Left ventricle myocardium inferior (tissue), 1 donor: ENCODE results near the gene SOCS2. TPM values are rescaled to one million over a fixed set of nuclear protein-coding genes. Genes with fewer than 3 reads are reported as not detected.
A peak's percentile ranks its signal among the peaks of the same experiment; 100 is the strongest.

Source experiments
- DNase-seq: peaks from one replicate; pipeline ENCODE4 v3.0.0-alpha.2; 2020
- H3K27ac ChIP-seq: fragments of 200-600 bp; replicated peaks from 2 replicates; pipeline ENCODE4 v1.8.0; 2021
- H3K27me3 ChIP-seq: fragments of 200-600 bp; 2 replicates; pipeline ENCODE4 v1.8.0; 2021; ENCODE audit warnings: low read depth
- H3K36me3 ChIP-seq: fragments of 200-600 bp; 2 replicates; pipeline ENCODE4 v1.8.0; 2021
- H3K4me1 ChIP-seq: fragments of 200-600 bp; 2 replicates; pipeline ENCODE4 v1.8.0; 2021
- H3K4me3 ChIP-seq: fragments of 200-600 bp; 2 replicates; pipeline ENCODE4 v1.8.0; 2021; ENCODE audit warnings: mild to moderate bottlenecking, moderate library complexity
- H3K9me3 ChIP-seq: fragments of 200-600 bp; replicated peaks from 2 replicates; pipeline ENCODE4 v1.8.0; 2021
- intact Hi-C: fragments of 100-400 bp; cut with micrococcal nuclease; formaldehyde crosslinking; loops from one replicate; pipeline ENCODE4 v1.11.0; 2022
- long read RNA-seq: library from polyadenylated mRNA; unstranded; transcript quantifications from one replicate; pipeline ENCODE4 v2.0.0, GENCODE V29; 2021
- total RNA-seq: library from RNA; stranded (reverse); fragmentation: NEBNext Ultra II Directional; extraction: Animal tissue kit (Norgen Biotek cat#: 25700); gene quantifications from one replicate; pipeline ENCODE4 v1.2.1, GENCODE V29; 2021
- TF ChIP-seq, protein P1 (sequence below): fragments of 200-600 bp; IDR thresholded peaks from 2 replicates; pipeline ENCODE4 v1.8.0; 2021; ENCODE audit warnings: antibody characterized with exemption, mild to moderate bottlenecking, borderline replicate concordance
- donor health status: DM: no; HTN: yes; CAD: no; lungs with severe emphysema.

Gene SOCS2
- total RNA-seq, result 16.6 TPM
- long read RNA-seq, transcript SOCS2-206 (3 exons, 2,391 nt), result major isoform, 5 of 19 reads
- long read RNA-seq, partial matches to known transcripts, result 0 of 19 reads
- long read RNA-seq, other reads (novel, unspliced or antisense), result 8 of 19 reads

- Histone ChIP-seq H3K27ac (peak within 1 kb of the TSS; percentile 97), H3K36me3 (peaks cover 7% of the 10 kb centered on the region), H3K4me3 (peak within 1 kb of the TSS; percentile 87), H3K4me1 (peaks cover 72% of the 10 kb centered on the region), H3K27me3 (no peaks in the 10 kb centered on the region), H3K9me3 (no peaks in the 10 kb centered on the region)
- DNase-seq, result peak; percentile 38
- TF ChIP-seq, protein P1, sequence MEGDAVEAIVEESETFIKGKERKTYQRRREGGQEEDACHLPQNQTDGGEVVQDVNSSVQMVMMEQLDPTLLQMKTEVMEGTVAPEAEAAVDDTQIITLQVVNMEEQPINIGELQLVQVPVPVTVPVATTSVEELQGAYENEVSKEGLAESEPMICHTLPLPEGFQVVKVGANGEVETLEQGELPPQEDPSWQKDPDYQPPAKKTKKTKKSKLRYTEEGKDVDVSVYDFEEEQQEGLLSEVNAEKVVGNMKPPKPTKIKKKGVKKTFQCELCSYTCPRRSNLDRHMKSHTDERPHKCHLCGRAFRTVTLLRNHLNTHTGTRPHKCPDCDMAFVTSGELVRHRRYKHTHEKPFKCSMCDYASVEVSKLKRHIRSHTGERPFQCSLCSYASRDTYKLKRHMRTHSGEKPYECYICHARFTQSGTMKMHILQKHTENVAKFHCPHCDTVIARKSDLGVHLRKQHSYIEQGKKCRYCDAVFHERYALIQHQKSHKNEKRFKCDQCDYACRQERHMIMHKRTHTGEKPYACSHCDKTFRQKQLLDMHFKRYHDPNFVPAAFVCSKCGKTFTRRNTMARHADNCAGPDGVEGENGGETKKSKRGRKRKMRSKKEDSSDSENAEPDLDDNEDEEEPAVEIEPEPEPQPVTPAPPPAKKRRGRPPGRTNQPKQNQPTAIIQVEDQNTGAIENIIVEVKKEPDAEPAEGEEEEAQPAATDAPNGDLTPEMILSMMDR, result no peak
- intact Hi-C loops, result loop anchor here (2.0 to 5.0 kb wide), 2 partner anchors 21 to 170 kb away; no protein-coding TSS in a partner anchor
Observed at GRCh38 chr12:93571925-93572711, at the start of gene SOCS2. SOCS2 (plus strand) TSS chr12:93572675; CDS start chr12:93572898, 223 bp downstream.

DNA sequence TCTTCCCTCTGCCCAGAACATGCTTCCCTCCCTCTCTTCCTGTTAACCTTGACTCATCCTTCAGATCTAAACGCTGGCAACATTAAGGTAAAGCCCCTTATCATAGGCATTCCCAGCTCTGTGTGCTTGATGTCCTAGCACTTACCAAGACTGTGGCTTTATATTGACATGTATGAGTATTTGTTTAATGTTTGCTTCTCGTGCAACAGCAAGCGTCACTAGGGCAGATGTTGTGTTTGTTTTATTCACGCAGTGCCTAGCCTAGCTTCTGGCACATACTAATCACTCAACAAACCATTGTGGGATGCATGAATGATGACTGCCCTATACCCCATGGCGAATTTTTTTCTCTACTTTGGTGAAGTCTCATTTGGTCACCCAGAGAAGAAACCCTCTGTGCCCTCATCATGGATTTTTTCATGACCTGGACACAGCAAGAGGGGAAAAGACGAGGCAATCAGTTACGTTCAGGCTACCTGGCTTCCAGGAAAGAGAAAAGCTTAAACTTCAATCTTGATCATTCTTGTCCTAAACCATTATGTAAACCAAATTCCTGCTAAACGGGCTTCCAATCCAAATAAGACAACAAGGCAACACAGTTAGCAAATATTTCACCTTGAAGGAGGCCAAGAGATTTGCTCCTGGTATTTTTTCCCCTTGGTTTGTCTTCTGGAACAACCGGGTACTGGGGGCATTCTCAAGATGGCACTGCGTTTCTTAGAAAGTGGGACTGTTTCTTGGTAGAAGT is 47.9 kb upstream of the SOCS2 start:
- H3K27me3 ChIP-seq, result no peaks in the 10 kb centered on the region
- H3K9me3 ChIP-seq, result no peaks in the 10 kb centered on the region
- DNase-seq, result no peak
- H3K27ac ChIP-seq, result no peak overlapping the region
- TF ChIP-seq, protein P1, result no peak
- no peaks in the 10 kb centered on the region for H3K36me3 ChIP-seq
- no peak overlapping the region for H3K4me3 ChIP-seq
- intact Hi-C loops, result no loop called here
- H3K4me1 ChIP-seq, result peaks cover 12% of the 10 kb centered on the region

DNA sequence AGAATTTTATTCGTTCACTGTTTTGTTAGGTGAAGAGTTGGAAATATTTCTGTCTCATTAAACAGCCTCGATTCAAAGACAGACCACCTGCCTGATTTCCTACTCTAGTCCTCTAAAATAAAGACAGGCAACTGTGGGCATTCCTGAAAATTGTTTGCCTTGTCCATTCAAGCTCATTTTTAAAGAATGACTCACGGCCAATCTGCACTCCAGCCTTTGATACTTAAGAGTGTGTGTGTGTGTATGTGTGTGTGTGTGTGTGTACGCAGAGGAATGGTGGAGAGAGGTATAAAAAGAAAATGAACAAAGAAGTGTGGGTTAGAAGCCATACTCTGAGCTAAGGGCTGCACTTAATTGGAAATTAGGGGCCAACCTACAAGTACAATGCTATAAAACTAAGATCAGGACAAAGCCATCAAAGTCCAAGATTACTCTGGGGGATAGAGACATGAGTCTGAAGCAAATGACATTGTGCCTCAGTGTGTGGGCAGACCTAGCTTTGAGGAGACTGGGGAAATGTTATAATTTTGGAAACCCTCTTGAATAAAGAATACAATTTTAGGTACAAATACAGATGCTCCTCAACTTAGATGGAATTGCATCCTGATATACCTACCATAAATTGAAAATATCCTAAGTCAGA is 45.6 kb upstream of the SOCS2 start:
- TF ChIP-seq, protein P1, result no peak
- Histone ChIP-seq H3K36me3 (no peaks in the 10 kb centered on the region), H3K9me3 (no peaks in the 10 kb centered on the region), H3K27ac (no peak overlapping the region), H3K27me3 (no peaks in the 10 kb centered on the region), H3K4me1 (peaks cover under 1% of the 10 kb centered on the region), H3K4me3 (no peak overlapping the region)
- no peak for DNase-seq
- intact Hi-C loops, result no loop called here

GRCh38 chr12:93530358-93530757 is 42.1 kb upstream of the SOCS2 start:
- no peaks in the 10 kb centered on the region for H3K36me3 ChIP-seq
- no peak overlapping the region for H3K27ac ChIP-seq
- no peaks in the 10 kb centered on the region for H3K4me1 ChIP-seq
- TF ChIP-seq, protein P1, result no peak
- H3K27me3 ChIP-seq, result no peaks in the 10 kb centered on the region
- no peak for DNase-seq
- intact Hi-C loops, result no loop called here
- H3K9me3 ChIP-seq, result no peaks in the 10 kb centered on the region
- no peak overlapping the region for H3K4me3 ChIP-seq

DNA sequence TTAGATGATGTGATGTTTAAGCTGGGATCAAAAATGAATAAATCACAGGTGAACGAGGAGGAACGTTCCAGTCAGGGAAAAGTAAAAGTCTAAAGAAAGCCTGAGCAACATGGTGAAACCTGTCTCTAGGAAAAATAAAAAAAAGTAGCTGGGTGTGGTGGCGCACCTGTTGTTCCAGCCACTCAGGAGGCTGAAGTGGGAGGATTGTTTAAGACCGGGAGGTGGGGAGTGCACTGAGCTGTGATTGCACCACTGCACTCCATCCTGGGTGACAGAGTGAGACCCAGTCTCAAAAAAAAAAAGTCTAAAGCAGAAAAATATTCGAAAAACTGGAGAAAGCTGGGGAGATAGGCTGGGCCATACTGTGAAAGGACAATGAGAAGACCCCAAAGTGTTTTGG is 39.2 kb upstream of the SOCS2 start:
- TF ChIP-seq, protein P1, result no peak
- no peak overlapping the region for H3K27ac ChIP-seq
- no peaks in the 10 kb centered on the region for H3K27me3 ChIP-seq
- H3K4me3 ChIP-seq, result no peak overlapping the region
- intact Hi-C loops, result no loop called here
- DNase-seq, result no peak
- no peaks in the 10 kb centered on the region for H3K36me3 ChIP-seq
- peaks cover 14% of the 10 kb centered on the region for H3K4me1 ChIP-seq
- no peaks in the 10 kb centered on the region for H3K9me3 ChIP-seq
